Renal cortex interstitium (tissue), 11 donors: ENCODE results near the gene KRTAP5-2. TPM values are rescaled to one million over a fixed set of nuclear protein-coding genes. Genes with fewer than 3 reads are reported as not detected.
"Not testable (repeated sequence)": the region's sequence is repeated elsewhere in the genome, so short reads cannot be mapped to it uniquely, and the experiment has no call there.

Experiments
- DNase-seq, 11 donors: peaks; one replicate each; pipeline ENCODE4 v3.0.0-alpha.2; 2013; ENCODE audit warnings: low read depth in 9 of 11, low spot score in 4 of 11; ENCODE audit errors: extremely low read depth in 1 of 11
- polyA plus RNA-seq, 3 donors: library from polyadenylated mRNA; unstranded; fragments of 120-200 nt; gene quantifications; one replicate each; pipeline ENCODE4 v1.2.1, GENCODE V29; 2013; ENCODE audit not compliant: insufficient read length in 3 of 3

Gene KRTAP5-2
- polyA plus RNA-seq, 3 donors, result not detected

GRCh38 chr11:1597331-1597993 lies 632 bp downstream of the KRTAP5-2 start:
- no peak for DNase-seq

- not testable (repeated sequence) for DNase-seq
These were observed 1.4 kb downstream of the KRTAP5-2 start for GRCh38 chr11:1596576-1597121.

GRCh38 chr11:1595994-1596575 lies 2.0 kb downstream of the KRTAP5-2 start:
- not testable (repeated sequence) for DNase-seq

DNA sequence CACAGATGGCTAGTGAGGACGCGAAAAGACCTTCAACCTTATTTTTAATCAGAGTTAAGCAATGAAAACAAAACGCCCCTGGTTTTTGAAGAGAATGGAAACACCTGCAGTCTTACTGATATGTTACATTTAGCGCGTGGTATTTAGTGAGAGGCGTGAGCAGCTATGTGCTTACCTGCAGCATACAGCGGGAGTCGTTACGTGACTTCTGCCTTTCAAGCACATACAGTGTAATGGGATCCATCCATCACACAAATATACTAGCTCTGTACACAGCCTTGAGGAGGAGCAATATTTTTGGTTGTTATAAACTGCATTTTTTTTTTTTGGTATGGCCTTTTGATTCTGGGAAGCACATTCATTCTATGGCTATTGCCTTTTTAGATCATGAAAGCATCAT lies 5.5 kb downstream of the KRTAP5-2 start:
- DNase-seq, result no peak

GRCh38 chr11:1589996-1590395 lies 8.1 kb downstream of the KRTAP5-2 start:
- no peak for DNase-seq

GRCh38 chr11:1589191-1589963 lies 8.7 kb downstream of the KRTAP5-2 start:
- not testable (repeated sequence) for DNase-seq

- DNase-seq, result no peak
These were observed 11.4 kb downstream of the KRTAP5-2 start for GRCh38 chr11:1586699-1587098.

DNA sequence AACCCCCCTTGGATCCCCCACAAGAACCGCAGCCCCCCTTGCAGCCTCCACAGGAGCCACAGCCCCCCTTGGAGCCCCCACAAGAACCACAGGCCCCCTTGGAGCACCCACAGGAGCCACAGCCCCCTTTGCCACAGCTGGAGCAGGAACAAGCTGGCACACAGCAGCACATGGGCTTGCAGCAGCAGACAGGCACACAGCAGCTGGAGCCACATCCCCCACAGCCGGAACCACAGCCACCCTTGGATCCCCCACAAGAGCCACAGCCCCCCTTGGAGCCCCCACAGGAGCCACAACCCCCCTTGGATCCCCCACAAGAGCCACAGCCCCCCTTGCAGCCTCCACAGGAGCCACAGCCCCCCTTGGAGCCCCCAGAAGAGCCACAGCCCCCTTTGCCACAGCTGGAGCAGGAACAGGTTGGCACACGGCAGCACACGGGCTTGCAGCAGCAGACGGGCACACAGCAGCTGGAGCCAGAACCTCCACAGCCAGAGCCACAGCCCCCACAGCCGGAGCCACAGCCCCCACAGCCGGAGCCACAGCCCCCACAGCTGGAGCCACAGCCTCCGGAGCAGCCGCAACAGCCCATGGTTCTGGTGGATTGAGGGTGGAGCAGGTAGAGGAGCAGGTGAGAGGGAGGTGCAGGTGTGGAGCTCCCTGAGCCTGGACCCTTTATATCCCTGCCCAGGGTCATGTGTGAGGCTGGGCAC lies 13.3 kb downstream of the KRTAP5-2 start, which contains the start of gene KRTAP5-1:
KRTAP5-1 (minus strand) TSS at position 623 of the 710 bp plus-strand sequence; CDS start at position 589, 34 bp downstream.
- DNase-seq, result not testable (repeated sequence)

- not testable (repeated sequence) for DNase-seq
These were observed 15.2 kb downstream of the KRTAP5-2 start for GRCh38 chr11:1582909-1583308.

GRCh38 chr11:1581976-1582375 lies 16.1 kb downstream of the KRTAP5-2 start:
- DNase-seq, result no peak

DNA sequence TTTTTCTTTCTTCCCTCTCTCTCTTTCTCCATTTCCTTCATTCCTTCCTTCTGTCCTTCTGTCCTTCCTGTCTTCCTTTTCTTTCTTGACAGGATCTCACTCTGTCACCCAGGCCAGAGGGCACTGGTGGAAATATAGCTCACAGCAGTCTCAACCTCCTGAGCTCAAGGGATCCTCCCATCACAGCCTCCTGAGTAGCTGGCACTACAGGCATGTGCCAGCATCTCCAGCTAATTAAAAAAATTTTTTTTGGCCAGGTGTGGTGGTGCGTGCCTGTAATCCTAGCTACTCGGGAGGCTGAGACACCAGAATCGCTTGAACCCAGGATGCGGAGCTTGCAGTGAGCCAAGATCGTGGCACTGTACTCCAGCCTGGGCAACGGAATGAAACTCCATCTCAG lies 21.3 kb downstream of the KRTAP5-2 start:
- no peak for DNase-seq

GRCh38 chr11:1575756-1576155 lies 22.3 kb downstream of the KRTAP5-2 start:
- not testable (repeated sequence) for DNase-seq

DNA sequence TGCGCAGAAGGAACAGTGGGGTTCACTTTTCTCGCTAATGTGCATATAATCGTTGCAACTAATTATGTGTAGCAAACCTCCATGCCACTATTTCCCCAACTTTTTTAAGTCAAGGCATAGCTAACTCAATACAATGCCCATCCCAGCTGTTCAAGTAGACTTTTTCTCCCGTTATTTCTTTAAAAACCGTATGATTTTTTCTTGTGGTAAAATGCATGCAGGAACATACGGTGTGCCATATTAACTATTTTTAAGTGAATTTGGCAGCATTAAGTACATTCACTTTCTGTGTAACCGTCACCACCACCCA lies 23.2 kb downstream of the KRTAP5-2 start:
- no peak for DNase-seq

DNA sequence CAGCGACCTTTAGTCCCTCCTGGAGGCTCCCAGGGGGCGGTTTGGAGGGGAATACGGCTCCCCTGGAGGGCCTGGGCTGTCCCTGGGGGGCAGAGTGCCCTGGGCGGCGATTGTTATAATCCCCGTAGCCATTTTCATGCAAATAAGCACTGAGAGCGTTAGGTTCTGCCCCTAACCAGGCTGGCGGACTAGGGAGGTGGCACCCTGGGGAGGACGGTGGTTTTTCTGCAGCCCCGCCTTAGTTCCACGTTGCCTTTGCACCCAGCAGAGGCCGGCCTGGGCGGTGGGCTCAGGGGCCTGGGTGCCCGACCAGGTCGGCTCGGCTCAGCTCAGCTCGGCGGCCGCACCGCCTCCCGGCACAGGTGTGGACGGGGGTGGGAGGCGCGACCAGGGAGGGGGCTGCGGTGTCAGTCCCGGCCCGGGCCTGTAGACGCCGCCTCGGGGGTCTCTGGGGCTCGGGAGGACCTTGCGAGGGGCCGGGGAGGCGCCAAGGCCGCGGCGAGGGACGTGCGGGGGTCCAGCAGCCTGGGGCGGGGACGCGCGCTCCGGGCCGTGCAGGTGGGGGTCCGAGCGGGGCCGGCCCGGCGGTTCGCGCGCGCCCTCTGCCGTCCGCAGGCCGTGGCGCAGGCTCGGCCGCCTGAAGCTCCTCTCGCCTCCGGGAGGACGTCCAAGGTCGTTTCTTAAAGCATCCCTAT lies 23.7 kb downstream of the KRTAP5-2 start:
- peak in 2 of 11 donors; percentile 40 to 42 for DNase-seq

- DNase-seq, result no peak
These were observed 24.2 kb downstream of the KRTAP5-2 start for GRCh38 chr11:1573903-1574237.

GRCh38 chr11:1573077-1573902 lies 24.8 kb downstream of the KRTAP5-2 start:
- no peak for DNase-seq

DNA sequence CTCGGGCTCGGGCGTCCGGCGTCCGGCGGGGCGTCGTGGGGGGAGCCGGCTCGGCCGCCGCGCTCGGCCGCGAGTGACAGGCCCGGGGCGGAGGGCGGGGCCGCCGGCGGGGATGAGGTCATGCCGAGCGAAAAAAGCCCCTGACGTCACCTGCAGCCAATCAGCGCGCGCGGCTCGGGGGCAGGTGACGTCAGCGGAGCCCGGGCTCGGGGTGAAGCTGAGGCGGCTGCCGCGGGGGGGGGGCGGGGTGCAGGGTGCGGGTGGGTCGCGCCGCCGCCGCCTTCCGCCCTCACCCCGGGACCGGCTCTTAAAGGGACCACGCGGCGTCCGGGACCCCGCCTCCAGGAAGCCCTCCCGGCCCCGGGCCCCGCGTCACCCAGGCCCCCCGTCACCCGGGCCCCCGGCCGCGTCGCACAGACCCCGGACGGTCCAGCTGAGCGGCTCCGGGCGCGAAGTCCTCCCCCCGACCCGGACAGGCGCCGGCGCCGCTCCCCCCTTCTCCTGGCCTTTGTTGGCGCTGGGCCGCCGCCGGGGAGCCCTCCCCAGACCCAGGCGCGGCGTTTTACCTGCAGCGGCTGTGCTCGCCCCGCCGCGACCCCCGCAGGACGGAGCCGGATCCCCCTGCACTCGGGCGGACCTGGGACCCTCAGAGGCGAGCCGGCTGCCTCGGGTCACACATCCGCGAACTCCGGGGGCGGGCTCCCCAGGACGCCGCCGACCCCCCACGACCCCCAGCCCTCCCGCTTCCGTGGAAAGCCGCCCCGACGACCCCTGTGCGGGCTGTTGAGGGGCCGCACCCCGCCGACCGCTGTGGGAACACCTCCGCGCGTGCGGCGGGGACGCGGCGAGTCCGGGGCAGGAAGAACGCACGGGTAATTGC lies 25.7 kb downstream of the KRTAP5-2 start, which contains the start of gene DUSP8:
DUSP8 (minus strand) TSS at position 75 of the 880 bp plus-strand sequence. CDS start 6,445 bp downstream, outside the sequence.
- peak in 5 of 11 donors; percentile 64 to 83 (median 73) for DNase-seq
